GM15510 (cell line): Measurements from ENCODE around the gene KLHL29.

Experiments
- POLR2A ChIP-seq: IDR thresholded peaks from 3 replicates; pipeline ENCODE4 v1.6.1; 2011; ENCODE audit warnings: borderline replicate concordance; ENCODE audit not compliant: insufficient read length; ENCODE audit errors: extremely low read depth

Gene KLHL29

DNA sequence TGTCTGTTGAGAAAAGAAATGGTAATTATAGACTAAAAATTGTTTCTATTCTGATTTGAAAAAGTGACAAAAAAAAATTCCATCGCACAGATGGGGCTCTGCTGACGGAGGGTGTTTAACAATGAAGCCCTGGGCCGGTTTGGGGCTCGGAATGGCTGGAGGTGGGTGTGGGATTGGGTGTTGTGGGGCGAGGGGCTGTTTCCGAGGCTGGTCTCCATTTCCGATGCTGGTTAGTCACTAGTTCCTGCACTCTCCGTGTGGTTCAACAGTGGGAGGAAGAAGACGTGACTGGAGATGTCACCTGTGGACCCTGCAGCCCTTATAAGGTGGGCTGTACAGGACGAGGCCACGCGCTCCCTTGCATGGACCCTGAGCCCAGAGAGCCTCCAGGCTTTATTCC, 143.2 kb downstream of the KLHL29 start:
- TF ChIP-seq POLR2A: no peak

DNA sequence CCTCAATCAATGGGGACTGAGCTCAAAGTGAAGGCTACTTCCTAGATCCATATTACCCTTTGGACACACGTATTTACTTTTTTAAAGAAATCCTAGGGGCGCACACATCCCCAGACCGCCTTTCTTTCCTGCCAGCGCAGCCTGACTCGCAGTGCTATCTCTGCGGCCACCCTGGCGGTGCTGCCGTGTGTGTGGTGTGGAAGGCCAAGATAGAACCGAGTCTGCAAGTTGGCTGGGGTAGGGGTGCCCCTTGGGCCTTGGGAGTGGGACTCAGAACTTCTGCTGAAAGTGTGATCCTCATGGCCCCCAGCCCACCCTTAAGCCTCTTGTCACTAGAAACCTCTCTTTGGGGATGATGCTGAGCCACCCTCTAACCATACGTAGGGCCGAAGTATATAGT, 143.7 kb downstream of the KLHL29 start:
- TF ChIP-seq POLR2A: no peak

DNA sequence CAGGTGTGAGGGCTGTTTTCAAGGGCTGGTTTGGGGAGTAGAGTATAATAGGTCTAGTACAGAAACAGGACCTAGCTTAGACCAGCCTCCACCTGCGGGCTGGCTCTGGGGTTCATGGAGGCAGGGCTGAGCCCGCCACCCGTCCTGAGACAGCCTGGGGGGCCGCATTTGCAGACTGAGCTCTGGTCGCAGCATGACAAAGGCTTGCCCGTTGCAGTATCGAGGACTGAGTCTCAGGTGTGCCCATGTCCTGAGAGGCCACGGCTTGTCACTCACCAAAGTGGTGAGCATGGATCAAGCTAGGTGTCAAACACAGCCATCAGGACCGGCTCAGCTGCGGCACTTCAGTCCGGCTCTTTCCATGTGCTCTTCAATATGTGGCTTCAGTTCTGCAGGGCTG, 144.7 kb downstream of the KLHL29 start:
- TF ChIP-seq POLR2A: no peak

DNA sequence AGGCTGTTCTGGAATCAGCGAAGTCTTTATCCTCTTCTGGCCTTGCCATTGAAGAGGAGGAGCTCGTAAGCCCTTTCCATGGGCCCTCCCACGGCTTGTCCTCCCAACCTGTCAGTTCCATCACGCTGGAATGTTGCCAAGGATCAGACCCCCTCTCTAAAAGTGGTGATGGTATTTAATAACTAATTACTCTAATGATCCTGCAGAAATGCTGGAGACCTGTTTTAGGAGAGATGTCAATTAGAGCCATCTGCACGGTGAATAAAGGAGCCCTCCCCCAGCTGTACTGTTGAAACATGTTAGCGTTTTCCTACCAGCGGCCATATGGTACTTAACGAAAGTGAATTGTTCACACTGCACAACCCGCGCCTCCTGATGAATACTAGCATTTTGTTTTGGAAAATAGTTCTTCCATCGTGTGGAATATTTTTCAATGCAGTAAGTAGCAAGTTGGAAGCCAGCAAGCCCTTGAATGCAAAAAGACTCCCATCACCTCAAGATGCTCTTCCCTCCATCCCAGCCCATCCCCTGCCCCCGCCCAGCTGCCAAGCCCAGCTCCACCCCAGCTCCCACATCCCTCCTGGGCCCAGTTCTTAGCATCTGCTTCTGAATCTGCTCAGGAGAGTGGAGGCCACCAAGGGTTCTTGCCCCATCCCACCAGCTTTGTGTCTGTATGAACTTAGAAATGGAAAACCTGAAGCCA, 145.4 kb downstream of the KLHL29 start:
- no peak for TF ChIP-seq POLR2A

DNA sequence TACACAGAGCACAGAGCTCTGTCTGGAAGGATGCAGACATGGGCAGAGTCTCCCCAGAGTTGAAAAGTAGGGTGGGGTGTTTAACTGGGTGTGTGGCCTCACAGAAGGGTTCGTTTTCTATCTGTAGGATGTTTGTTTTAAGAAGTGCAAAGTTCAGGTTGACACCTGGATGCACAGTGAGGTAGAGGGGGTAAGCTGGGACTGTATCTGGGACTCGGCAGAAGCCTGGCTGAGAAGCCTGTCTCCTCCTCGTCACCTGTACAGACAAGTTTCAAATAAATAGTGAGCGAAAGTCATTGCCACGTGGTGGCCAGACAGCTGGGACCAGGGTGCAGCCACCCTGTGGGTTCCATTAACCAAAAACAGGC, 145.9 kb downstream of the KLHL29 start:
- TF ChIP-seq POLR2A: no peak

DNA sequence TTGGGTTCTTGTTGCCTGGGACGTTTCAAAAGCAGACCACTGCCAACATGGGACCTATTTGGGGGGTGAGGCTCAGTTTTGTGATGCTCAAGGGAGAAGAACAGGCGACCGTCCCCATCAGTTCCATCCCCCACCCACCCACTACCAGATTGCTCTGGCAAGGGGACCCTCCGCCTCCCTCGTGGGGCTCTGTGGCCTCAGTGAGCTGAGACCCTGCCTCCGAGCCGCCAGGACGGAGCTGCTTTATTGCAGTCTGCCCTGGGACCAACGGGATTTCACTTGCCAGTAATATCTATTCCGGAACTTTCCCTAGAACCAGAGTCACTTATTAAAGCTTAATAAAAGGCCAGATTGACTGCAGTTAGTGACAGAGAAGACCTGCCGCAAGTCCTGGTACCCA, 146.3 kb downstream of the KLHL29 start:
- TF ChIP-seq POLR2A: no peak

DNA sequence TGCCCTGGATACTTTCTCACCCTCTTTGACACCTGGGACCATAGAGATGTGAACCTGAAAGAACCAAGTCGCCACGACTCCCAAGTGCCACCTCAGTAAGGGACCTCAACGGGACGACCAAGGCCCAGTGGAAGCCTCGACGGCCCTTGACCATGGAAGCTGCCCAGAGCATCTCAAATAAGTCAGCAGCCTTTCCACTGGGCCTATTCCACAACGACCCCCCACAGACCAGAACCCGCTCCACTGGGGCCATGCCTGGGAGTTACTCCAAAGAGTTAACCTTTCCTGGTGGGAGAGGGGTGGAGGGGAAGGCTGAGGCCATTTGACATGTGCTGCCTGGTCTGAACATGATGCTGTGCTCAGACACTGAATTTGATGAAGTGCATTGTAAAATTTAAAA, 146.9 kb downstream of the KLHL29 start:
- no peak for TF ChIP-seq POLR2A

DNA sequence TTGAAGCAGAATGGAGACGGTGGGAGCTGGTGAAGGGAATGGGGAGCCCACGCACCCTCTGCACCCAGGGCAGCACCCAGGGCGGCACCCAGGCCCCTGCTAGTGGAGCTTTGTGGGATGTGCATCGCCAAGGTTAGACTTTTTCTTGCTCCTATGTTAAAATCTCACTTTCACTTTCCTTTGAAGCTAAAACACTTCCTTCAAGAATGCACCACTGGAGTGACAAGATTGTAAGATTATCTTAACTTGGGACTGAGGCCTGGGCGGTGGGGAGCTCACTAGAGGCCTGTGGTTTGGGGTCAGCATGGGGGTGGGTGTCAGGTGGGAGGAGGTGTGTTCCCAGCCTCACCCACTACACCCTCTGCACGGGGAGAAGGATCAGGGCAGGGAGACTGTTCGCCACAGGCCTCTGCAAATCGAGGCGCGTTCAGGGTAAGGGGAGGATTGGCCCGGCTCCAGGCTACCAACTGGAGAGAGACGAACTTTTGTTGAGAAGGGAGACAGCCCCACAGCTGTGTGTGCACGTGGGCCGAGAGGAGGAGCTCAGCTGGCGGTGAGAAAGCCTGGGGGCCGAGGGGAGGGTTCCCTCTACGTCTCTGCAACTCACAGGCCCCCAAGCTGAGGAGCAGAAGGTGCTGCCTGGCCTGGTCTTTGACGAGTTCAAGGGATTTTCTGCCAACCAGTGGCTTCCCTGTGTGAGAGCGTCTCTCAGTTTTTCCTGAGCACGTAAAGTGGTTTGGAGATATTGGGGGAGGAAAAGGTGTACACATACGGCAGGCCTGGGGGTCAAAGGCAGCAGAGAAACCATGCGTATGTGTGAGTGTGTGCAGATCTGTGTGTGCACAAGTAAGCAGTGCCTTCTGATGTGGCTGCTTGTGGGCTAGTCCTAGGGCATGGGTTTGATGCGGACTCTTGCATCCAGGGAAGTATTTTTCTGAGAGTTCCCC, 147.7 kb downstream of the KLHL29 start:
- TF ChIP-seq POLR2A: no peak

DNA sequence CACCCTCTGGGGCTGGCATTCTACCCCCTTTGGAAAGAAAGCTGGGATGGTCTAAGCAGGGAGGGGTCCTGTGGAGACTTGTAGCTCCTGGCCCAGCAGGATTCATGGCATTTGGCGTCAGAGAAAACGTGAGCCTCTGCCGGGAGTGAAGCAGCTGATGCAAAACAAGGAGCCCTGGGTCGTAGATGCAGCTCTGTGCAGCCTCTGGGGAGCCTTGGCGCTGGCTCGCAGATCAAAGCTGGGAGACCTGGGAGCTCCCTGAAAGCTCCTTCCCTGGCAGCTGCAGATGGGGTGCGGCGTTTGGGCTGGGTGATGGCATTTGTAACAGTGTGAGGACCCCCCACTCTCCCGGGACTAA, 148.3 kb downstream of the KLHL29 start:
- TF ChIP-seq POLR2A: no peak

DNA sequence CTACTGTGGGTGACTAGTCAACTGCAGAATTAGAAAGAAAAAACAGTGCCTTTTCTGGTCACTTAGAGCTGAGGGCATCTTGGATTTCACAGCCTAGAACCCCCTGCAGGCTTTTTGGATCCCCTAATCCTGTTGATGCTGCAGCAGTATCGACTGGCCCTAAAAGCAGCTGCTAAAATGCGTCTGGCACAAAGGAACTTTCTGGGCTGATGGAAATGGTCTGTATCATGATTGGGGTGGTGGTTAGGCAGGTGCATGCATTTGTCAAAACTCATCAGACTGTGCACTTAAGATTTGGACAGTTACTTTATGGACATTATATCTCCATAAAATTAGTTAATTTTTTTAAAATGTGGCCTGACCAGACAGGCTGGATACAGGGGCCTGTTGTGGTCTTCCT, 149.8 kb downstream of the KLHL29 start:
- TF ChIP-seq POLR2A: no peak

DNA sequence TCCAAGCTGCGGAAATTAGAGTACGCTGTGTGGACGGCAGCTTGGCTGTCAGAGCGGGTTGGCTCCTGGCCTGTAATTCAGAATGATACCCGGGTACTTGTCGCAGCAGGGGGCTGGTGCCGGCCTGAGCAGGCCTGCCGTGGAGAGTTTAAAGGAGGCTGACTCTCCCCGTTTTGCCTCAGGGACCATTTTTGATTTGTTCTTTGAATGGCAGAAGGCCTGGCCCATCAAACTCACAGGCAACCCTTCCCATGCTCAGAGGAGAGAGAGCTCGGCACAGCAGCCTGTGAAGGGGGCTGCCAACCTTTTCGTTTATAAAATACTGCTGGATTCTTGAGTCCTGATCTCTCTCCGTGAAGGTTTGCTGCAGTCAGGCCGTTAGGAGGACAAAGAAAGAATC, 151.3 kb downstream of the KLHL29 start:
- TF ChIP-seq POLR2A: no peak

DNA sequence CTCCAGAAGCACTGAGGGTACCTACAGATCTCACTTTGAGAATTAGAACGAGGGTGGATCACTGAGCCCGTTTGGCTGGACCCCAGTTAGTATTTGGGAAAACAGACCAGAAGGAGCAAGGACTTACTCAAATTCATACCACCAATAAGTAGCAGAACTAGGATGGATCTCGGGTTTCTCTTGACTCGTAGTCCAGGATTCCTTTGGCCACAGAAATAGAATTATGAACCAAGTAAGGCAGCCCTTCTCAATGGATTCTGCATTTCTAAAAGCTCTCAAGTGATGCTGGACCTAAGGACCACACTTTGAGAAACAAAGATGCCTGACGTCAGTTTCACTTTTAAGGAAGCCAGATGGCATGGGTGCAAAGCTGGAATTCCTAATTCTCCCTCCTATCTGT, 153.0 kb downstream of the KLHL29 start:
- no peak for TF ChIP-seq POLR2A

DNA sequence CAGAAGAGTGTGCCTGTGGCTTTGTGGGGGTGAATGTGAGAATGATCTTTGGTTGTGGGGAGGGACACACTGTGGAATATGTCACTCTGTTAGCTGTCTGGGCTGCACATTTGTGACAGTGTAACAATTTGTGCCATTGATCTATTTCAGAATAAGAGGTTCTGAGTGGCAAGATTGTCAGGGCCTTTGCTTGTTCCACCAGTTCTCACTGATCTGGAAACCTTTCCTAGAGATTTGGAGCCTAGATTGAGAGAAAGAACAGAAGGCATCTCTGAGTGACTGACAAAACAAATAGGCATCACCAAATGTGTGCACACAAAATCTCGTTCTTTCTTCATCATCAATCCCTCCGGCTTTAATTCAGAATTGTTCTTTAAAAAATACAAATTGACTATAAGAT, 153.6 kb downstream of the KLHL29 start:
- no peak for TF ChIP-seq POLR2A

DNA sequence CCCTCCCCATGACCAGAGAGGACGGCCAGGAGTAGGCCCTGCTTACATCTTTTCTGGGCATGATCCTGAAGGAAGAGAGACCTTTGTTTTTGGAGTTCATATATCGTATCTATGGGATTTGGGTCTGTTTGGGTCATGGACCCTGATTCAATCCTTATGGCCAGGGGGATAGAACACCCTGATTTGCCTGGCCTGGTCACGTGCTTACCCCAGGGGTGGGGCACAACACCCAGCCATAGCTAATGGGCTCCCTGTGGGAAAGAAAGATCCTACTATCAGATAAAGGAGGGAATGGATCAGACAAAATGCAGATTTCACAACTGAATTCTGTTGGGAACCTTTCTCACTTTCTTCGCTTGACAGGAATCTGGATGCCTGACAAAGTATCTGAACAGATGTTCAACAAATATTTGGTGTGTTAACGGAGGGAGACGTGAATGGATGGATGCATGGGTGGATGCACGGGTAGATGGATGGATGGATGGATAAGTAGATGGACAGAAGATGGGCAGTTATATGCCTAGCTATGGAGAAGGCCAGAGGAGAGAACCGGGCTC, 155.9 kb downstream of the KLHL29 start:
- TF ChIP-seq POLR2A: no peak

DNA sequence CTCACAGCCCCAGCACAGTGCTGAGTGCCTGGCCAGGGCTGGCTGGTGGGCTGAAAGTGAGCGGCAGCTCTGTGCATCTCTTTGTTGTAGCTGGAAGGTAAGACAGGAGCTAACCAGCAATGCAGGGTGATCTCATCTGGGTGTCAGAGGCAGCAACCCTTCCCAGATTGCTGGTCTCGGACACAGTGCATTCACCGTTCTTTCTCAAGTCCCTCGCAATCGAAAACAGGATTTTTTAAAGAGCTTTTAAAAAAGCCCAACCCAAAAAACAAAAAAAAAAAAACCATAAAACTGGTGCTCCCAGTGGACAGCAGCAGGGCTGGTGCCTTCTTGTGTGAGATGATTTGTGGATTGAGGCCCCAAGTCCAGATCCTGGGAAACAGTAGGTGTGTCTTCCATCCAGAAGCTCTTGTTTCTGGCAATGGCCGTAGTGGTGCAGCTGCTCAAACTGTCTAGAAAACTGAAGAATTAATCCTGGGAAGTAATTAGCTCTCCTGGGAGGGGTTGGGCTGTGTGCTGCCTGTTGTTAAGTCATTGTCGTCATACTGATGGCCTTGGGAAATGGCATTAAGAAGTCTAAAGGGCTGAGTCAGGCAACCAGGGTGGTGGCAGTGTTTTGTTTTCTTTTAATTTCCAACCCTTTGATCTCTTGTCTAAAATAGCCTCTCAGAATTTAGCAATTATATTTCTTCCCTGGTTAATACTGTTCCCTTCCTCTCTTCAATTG, 156.7 kb downstream of the KLHL29 start:
- no peak for TF ChIP-seq POLR2A

DNA sequence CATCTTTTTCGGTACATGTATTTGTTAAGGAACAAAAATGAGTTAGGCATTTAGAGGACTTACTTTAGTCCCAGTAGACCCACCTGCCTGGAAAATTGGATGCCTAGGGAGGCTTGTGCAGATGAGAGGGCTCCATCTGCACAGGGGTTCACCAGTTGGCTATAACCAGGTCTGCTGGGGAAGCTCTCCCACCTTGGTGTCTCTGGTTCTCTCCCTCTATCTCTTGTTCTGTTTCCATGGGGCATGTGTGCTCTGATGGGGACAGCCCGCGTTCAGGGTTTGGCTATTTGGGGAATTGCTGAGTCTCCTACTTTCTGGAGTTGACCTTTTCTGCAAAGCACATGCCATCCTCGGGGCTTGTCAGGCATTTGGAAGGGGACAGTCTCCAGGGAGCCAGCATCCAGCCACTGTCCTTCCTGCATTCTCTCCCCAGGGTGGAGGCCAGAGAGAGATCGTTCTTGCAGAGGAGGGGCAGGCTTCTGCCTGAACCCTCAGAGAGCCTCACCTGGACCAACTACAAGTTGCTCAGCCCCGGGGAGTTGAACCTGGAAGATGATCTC, 157.3 kb downstream of the KLHL29 start:
- no peak for TF ChIP-seq POLR2A

DNA sequence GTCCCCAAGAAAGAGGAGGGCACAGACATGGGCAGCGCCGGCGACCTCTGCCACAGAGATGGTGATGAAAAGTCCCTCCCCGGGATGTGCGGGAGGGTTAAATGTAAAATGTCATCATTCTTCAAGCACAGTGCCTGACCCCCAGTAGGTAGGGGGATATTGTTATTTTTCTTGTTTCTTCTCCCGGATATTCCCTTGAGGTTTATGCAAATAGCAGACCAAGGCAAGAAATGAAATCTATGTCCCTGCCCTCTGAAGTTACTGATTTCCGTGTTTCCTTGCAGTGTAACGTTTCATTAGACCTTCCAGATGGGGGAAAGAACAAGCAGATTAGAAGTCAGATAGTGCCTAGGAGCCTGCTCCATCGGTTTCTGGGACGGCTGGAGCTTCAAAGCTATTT, 158.3 kb downstream of the KLHL29 start:
- TF ChIP-seq POLR2A: no peak
